Subcutaneous adipose tissue (tissue), 4 donors: Measurements from ENCODE around the gene COPB2. TPM values are rescaled to one million over a fixed set of nuclear protein-coding genes. Genes with fewer than 3 reads are reported as not detected.

Experiments
- total RNA-seq, 4 donors: library from RNA; depleted of rRNA; stranded (reverse); fragments of >200 nt; gene quantifications; one replicate each; pipeline ENCODE4 v1.1.0, GENCODE V29; 2016
- TF ChIP-seq, protein P1 (sequence below): fragments of 450-650 bp; IDR thresholded peaks from one replicate; pipeline ENCODE4 v1.5.1; 2016; ENCODE audit warnings: low read depth, mild to moderate bottlenecking, control low read depth, antibody characterized with exemption, moderate library complexity

COPB2 gene
- total RNA-seq, 4 donors from 2014 or later, result 83.0 to 108 (median 106) TPM

DNA sequence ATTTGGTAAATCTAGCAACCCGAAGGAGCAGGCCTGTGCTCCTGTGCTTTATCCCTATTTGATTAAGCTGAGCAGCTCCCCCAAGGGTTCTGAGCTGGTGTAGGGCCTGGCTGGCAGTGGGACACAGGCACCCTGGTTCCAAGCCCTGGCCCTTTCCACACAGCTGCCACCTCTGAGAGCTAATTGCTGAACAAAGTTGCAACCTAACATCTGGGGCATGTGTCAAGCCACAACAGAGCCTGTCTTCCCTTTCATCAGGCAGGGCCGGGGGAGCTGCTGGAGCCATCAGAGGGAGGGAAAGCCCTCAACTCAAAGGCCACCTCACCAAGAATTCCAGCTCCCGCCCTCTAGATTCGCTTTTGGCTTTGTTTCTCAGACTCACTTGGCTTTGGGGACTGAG is 62.7 kb downstream of the COPB2 start:
- TF ChIP-seq, protein P1, sequence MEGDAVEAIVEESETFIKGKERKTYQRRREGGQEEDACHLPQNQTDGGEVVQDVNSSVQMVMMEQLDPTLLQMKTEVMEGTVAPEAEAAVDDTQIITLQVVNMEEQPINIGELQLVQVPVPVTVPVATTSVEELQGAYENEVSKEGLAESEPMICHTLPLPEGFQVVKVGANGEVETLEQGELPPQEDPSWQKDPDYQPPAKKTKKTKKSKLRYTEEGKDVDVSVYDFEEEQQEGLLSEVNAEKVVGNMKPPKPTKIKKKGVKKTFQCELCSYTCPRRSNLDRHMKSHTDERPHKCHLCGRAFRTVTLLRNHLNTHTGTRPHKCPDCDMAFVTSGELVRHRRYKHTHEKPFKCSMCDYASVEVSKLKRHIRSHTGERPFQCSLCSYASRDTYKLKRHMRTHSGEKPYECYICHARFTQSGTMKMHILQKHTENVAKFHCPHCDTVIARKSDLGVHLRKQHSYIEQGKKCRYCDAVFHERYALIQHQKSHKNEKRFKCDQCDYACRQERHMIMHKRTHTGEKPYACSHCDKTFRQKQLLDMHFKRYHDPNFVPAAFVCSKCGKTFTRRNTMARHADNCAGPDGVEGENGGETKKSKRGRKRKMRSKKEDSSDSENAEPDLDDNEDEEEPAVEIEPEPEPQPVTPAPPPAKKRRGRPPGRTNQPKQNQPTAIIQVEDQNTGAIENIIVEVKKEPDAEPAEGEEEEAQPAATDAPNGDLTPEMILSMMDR, result no peak

DNA sequence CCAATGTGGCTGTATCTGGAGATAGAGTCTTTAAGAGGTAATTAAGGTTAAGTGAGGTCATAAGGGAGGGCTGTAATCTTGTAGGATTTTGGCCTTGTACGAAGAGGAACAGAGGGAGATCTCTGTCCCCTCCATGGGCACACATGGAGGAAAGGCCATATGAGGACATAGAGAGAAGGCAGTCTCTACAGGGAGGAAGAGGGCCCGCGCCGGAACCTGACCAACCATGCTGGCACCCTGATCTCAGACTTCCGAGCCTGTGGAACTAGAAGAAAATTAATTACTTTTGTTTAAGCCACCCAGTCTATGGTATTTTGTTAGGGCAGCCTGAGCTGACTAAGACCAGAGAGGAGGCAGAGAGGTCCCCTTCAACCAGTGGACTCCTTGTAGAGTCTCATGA is 63.3 kb downstream of the COPB2 start:
- TF ChIP-seq, protein P1, result no peak

DNA sequence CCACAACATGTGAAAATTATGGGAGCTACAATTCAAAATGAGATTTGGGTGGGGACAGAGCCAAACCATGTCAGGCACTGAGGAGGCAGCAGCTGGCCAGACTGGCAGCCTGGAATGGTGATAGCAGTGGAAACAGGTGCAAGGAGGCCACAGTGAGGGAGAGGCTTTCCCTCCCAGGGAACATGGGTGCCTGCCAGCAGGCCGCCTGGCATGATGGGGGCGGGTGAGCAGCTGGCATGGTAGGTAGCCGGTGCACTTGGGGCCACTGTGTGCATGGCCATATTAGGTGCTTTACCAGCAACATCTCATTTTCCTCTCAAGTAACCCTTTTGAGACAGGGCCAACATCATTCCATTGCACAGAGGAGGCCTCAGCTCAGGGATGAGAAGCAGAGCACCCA is 63.9 kb downstream of the COPB2 start:
- TF ChIP-seq, protein P1, result no peak

DNA sequence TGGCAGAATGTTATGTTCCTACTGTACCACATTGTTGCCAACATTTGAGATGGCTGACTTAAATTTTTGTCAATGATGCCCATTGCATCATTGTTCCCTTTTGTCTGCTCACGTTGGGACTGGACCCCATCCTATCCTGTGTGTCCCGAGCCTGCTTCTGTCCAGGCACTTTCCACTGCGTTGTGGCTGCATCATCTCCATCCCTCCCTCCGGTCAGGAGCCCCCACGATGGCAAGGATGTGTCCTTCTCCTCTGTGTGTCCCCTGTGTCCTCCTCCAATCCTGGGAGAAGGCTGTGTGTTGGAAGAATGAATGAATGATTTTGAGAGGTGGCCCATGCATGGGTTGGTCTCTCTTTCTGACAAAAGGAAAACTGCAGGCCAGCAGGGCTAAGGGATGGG is 65.0 kb downstream of the COPB2 start:
- TF ChIP-seq, protein P1, result no peak

DNA sequence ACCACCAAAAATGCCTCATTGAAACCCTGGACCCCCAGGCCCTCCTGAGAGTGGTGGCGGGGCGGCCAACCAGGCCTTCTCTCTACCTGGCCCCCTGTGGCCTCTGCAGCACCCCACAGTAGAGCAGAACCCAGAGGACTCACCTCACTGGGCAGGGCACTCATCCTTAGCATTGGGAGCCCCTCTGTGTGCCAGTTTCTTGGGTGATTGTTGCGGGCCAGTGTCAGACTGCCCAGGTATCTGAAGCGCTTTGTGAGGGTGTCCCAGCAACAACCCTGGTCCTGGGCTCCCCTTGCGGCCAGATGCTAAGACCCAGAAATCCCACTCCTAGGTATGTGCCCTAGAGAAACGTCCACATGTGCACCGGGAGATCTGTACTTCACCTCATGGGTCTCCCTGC is 66.3 kb downstream of the COPB2 start:
- TF ChIP-seq, protein P1, result no peak

DNA sequence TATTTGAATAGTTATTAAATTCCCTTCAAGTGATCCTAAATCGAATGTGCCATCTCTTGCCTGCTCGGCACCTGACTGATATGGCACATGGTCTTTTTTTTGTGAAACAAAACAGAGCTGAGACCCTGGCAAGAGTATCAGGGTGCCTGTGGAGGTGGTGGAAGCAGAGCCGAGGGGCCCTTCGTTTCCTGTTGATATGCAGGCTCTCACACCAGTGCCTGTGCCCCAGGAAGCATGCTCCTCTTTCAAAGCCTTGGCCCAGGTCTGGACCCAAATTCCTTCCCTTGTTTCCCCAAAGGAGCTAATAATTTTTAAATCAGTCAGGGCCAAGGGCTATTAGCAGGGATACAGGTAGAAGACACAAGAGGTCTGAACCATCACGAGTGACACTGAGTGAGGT is 67.1 kb downstream of the COPB2 start:
- TF ChIP-seq, protein P1, result no peak

DNA sequence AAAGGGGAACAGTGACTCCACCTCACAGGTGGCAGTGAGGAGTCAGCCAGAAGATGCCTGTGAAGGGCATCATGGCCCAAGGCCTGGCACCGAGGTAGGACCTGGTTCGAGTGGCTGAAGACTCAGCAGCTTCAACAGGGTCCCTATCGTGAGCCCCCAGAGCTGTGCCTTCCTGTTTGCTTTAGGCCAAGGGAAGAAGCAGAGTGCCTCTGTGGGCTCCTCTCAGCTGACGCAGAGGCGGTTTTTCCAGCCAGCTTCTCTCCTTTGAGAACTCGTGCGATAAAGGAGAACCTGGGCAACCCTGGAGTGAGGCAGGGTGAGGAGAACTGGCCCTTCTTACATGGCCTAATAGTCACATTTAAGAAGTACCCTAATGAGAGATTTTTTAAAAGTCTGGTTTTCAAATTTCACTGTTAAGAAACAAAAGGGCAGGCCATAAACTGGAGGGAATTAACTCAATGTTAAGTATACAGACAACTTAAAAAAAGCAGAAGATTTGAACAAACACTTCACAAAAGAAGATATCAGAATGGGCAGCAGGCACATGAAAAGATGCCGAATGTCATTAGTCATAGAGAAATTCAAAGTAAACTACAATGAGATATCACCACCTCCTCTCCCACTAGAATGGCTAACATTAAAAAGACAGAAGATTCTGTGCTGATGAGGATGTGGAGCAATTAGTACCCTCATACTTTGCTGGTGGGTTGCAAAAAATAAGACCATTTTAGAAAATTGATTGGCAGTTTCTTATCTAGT is 68.7 kb downstream of the COPB2 start:
- TF ChIP-seq, protein P1, result no peak
